Measurements from ENCODE around the gene LUZP2. TPM values are rescaled to one million over a fixed set of nuclear protein-coding genes. Genes with fewer than 3 reads are reported as not detected.

Gene LUZP2
- total RNA-seq, result 0.56 TPM in 1 of 2 replicates, not detected in the other

GRCh38 chr11:24496736-24497725, at the start of gene LUZP2:
Gene LUZP2, plus strand, starts transcription at chr11:24497053.

